Transverse colon (tissue), 4 donors: Measurements from ENCODE around the gene BHLHA9.

Source experiments
- POLR2A ChIP-seq: fragments of 450-650 bp; IDR thresholded peaks from one replicate; pipeline ENCODE4 v1.6.1; 2016; ENCODE audit warnings: antibody characterized with exemption, mild to moderate bottlenecking, moderate library complexity
- POLR2AphosphoS5 ChIP-seq, 3 donors: sonication (generic); formaldehyde crosslinking; IDR thresholded peaks; one replicate each; pipeline ENCODE4 v1.6.1; 2016; ENCODE audit warnings: antibody characterized with exemption in 3 of 3
- TF ChIP-seq, protein P1 (sequence below), 5 experiments: fragments of 200-600 bp in 3 of 5; fragments of 450-650 bp in 2 of 5; sonication (generic) in 3 of 5; IDR thresholded peaks; 1 replicate in 2 of 5; 2 replicates in 3 of 5; pipeline ENCODE4 v1.5.1; 2016 to 2017; ENCODE audit warnings: antibody characterized with exemption in 5 of 5, inconsistent platforms in 3 of 5, mild to moderate bottlenecking in 2 of 5, moderate library complexity in 1 of 5

DNA sequence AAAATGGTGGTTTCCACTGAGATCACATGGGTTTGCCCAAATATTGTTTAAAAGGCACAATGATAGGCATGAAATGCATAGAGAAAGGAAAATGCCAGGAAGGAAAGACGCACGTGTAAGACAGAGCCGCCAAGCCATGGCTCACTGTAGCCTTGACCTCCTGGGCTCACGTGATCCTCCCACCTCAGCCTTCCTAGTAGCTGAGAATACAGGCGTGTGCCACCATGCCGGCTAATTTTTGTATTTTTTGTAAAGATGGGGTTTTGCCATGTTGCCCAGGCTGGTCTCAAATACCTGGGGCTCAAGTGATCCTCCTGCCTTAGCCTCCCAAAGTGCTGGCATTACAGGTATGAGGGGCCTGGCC is 4.0 kb downstream of the BHLHA9 start:
- TF ChIP-seq, protein P1, sequence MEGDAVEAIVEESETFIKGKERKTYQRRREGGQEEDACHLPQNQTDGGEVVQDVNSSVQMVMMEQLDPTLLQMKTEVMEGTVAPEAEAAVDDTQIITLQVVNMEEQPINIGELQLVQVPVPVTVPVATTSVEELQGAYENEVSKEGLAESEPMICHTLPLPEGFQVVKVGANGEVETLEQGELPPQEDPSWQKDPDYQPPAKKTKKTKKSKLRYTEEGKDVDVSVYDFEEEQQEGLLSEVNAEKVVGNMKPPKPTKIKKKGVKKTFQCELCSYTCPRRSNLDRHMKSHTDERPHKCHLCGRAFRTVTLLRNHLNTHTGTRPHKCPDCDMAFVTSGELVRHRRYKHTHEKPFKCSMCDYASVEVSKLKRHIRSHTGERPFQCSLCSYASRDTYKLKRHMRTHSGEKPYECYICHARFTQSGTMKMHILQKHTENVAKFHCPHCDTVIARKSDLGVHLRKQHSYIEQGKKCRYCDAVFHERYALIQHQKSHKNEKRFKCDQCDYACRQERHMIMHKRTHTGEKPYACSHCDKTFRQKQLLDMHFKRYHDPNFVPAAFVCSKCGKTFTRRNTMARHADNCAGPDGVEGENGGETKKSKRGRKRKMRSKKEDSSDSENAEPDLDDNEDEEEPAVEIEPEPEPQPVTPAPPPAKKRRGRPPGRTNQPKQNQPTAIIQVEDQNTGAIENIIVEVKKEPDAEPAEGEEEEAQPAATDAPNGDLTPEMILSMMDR (IDR thresholded peaks at IDR 0.05): no peak
- TF ChIP-seq POLR2A: no peak
- no peak for TF ChIP-seq POLR2AphosphoS5 (IDR thresholded peaks at IDR 0.05)
